HG02571 (cell line): ENCODE measurements around the gene GMNC.
"Not testable (repeated sequence)": the region's sequence is repeated elsewhere in the genome, so short reads cannot be mapped to it uniquely, and the experiment has no call there.

ENCODE experiments used
- ATAC-seq: cut with Tn5 transposase; IDR thresholded peaks from one replicate; pipeline ENCODE4 v1.9.1; 2021; ENCODE audit warnings: mild to moderate bottlenecking, moderate library complexity; ENCODE audit not compliant: unreplicated experiment

Gene GMNC, protein sequence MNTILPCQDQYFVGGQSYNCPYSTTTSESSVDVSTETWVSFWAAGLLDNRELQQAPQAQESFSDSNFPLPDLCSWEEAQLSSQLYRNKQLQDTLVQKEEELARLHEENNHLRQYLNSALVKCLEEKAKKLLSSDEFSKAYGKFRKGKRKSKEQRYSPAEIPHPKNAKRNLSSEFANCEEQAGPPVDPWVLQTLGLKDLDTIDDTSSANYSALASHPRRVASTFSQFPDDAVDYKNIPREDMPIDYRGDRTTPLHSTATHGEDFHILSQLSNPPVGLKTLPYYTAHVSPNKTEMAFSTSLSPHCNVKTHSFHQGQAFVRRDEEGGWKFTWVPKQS

DNA sequence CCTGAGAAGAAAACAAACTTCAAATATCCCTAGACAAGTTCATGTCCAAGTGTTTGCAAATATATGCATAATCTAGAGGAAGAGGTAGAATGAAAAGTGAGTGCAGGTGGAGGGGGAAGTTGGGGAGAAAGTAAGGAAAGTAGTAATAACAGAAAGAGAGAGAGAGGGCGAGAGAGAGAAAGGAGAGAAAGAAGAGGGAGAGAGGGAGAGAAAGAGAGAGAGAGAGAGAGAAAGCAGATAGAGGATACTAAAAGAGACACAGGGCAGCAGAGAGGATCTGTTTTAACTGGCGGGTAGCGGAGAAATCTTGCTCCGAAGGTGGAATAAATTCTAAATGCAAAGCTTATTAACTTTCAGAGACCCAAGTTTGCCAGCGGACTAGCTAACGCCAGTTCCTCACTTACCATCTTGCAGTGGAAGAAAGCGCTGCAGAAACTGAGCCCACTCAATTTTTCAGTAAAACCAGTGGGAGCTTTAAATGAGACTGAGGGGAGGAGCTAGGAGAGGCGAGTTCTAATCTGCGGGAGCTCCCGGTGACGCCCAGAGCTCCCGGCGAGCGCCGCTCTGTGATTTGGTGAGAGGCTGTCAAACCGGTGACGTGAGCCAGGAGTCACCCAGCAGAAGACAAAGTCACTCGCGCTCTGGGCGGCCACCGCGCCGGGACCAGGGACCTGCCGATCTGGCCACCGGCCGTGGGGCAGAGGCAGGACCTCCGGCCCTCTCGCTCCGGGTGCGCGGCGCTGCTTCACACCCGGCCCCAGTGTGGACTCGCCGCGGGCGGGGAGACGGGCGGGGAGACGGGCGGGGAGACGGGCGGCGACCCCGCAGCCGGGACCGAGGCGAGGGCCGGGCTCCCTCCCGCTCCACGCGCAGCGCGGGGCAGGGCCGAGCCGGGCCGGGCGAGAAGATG is at the start of gene GMNC:
GMNC (minus strand) TSS at position 486 of the 910 bp plus-strand sequence; CDS start at position 407, 79 bp downstream.
- peak; percentile 94 for ATAC-seq

DNA sequence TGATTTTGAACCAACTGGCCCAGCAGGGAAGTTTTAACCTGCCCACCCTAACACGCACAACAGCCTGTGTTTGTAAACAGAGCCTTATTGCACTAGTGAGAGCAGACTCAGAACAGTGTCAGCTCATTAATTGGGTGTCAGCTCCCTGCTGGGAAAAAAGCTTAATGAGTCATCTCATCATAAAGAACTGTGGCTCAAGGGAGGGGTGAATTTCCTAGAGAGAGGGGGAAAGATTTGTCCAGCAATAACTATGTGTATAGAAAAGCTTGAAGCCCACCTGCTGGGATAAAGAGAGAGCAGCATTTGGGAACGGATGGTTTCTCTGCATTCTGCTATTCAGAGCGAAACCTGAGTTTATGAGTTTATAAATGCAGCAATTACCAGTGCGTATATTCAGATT is 48.9 kb upstream of the GMNC start:
- no peak for ATAC-seq

DNA sequence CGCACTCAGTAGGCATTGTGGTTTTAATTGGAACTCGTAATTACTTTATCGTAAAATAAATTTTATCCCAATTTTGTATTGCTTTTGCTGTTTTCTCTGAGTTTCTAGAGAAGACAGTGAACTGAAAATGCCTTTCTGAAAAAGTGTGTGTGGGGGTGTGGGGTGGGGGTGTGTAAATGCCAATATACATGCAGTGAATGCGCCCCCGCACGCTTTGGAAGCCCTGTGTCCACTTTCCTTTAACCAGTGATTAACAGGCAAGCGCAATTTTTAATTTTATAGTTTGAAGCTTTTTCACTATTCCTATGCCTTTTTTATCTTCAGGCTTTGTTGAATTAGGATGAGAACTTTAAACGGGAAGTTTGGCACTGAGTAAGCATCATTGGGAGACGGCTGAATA is 47.4 kb upstream of the GMNC start:
- ATAC-seq = no peak

DNA sequence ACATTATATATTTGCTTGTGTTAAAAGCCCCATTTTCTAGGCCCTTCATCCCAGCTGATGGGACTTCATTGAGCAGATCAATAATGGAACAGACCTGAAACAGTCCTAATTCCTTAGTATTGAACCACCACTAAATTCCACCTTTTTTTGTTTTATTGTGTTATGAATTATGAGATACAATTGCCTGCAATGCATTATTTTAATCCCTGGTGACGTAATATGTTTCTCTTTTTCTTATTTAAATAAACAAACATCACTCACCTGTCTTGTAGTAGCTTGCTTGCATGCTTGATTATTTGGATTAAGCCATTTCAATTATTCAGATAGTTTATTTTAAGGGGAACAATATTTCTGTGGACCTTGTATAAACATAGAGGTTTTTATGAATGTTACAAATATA is 40.7 kb upstream of the GMNC start:
- ATAC-seq = no peak

DNA sequence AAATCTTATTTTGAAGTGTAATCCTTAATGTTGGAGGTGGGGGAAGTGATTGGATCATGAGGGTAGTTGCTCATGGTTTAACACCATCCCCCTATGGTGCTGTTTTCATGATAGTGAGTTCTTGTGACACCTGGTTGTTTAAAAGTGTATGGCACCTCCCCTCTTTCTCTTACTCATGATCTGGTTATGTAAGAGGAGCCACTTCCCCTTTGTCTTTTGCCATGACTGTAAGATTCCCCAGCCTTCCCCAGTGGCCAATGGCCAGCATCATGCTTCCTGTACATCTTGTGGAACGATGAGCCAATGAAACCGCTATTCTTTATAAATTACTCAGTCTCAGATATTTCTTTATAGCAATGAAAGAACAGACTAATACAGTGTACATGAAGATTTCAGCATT is 39.8 kb upstream of the GMNC start:
- ATAC-seq = no peak

DNA sequence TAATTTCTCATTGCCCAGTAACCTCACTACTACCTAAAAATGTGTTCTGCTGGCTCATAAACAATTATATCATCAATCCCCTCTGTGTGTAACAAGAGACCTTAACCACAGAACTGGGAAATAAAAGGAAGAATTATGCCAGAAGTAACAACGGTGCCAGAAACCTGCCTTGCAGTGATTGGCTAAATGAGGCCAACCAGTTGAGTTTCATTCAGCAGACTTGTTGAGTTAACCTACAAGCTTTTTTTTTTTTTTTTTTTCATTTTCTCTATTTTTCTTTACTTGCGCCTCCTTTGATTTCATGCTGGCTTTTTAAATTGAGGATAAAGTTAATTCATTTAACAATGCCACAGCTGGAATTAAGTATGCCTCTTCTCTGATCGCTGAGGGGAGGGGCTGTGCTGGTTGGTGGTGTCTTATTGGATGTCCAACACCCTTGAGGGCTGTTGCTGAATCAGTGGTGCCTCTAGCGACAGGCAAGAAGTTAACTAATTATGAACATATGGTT is 30.0 kb upstream of the GMNC start:
- no peak for ATAC-seq

DNA sequence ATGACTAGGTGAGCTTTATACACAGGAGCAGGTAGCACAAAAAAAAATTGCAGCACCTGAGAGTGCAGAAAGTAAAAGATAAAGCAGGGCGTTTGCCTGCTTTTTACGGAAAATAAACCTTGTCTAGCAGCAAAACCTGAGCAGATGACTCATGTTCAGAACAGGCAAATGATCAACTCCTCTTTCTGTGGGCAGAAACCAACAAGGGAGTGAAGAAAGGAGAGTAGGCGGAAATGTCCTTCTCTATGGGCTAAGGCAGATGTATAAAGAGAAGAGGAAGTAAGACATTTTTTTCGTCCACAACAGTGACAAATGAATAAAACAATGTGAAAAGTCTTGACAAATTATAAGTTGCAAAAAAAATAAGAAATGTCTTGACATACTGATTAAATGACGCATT is 24.5 kb upstream of the GMNC start:
- ATAC-seq = peak; percentile 79

DNA sequence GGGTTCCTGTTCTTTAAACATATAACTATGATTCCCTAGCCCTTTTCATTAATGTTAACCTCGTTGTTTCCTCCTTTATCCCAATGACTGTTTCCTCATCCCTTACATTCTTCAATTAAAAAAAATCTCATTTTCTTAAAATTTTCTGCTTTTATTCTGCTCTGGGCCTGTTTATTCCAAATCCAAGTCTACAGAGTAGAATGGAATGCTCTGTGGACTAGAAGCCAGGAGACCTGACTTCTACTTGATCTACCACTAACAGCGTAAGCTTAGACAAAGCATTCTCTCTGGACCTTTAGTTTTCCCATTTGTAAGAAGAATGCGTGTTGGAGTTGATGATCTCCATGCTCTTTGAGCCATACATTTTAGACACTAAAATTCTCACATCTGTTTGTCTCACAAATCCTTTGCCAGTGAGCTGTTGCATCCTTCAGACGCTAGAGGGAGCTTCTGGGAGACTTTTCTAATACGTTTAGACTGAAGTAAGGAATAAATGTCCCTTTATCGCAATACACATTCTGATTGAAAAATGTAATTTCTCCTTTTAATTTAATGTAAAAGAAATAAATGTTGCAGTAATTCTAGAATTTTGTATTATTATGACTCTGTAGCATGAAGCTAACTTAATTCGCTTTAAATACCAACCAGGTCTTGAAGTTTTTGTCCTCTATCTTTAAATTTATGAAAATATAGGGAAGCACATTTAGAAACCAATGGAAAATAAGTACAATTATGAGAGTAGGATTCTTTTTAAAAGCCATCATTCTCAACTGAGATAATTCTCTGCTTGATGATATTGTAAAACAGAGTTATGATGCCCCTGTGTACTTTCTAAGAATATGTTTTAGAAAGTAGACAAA is 21.7 kb upstream of the GMNC start:
- peak; percentile 63 for ATAC-seq

DNA sequence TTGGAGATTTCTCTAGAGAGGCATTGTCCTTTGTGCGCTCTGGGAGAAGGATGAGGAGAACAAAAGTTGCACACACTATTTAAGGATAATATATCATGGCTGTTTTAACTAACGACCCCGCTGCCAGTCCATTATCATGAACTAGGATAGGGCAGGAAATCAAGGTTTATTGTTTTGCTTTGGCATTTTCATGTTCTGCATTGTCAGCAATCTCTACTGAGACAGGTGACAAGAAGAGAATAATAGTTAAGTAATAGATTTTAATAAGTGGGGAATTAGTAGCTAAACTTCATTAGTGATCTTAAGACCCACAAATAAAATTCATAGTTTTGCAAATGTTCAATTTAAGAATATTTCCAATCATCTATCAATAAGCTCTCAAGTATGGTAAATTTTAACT is 20.6 kb upstream of the GMNC start:
- no peak for ATAC-seq

DNA sequence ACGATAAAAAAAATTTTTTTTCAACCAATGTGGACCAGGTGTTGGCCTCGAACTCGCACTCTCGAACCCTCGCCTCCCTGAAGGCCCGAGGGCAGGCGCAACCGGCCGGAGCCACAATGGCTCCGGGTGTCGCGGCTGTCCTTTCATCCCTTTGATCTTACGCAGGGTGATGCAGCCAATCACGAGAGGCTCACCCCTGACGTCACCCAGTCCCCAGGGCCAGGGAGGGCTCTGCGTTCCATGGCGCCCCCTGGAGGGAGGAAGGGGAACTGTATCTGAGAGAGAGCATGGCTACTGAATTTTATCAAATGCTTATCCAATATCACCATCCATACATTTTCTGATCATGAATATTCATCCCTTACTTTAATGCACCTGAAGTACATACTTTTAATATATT is 15.4 kb upstream of the GMNC start:
- ATAC-seq = no peak

DNA sequence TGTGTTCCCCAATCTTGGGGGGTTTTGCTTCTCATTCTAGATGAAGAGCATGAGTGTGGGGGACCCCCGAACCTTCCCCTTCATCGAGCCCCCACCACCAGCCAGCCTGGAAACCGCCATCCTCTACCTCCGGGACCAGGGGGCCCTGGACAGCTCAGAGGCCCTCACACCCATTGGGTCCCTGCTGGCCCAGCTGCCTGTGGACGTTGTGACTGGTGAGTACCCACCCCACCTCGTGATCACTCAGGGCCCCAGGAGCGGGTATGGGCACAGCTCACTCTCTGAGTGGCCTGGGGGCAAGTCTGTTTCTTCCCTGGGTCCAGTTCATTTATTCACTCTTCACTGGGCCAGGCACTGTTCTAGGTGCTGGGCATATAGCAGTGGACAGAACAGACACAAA is 13.9 kb upstream of the GMNC start:
- ATAC-seq = not testable (repeated sequence)

DNA sequence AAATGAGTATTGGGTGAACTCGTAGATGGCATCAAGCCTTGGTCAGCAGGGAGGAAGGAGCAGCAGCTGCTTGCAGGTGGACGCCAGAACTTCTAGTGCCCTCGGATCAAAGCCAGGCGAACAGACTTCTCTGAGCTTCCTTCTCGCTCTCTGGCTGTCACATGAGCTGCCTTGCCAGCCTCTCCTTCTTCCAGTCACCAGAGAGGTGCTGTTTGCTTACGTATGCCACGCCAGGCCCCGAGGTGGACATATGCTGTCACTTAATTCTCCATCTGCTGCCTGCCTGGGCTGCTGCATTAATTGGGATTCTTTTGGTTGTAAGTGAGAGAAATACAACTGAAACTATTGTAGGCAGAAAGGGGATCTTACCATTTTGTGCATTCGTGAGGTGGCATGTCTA is 12.6 kb upstream of the GMNC start:
- not testable (repeated sequence) for ATAC-seq

DNA sequence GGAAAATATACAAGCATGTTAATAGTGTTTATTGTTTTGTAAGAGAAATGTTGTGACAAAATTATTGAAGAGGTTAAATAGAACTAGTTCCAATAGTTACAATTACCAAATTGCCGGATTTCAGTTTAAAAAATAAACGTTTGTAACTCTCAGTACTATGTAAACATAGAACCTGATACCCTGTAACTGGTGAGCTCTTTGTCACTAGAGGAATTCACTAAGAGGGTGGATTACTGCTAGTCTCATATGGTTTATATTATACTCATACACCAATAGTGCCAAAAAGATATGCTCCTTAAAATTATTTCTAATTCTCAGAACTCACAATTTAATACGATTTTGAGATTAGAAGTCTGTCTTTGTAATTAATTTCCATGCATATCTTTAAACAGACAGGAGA is 7.6 kb upstream of the GMNC start:
- no peak for ATAC-seq

DNA sequence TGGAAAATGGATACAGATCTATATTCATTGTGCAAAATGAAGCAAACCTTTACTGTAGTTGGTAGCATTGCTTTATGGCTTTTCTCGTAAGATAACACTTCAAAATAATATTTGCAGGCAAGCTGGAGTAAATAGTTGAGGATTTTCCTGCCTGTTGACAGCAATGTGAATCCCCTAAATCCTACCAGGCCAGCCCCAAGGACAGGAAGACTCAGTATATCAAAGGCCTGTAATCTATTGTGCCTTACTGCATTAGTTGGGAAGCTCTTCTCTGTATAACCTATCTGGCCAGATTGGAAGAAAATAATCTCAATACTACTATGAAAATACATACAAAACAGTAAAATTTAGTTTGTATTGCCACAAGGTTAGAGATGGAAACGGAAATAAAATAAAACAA is 4.6 kb upstream of the GMNC start:
- ATAC-seq = no peak

DNA sequence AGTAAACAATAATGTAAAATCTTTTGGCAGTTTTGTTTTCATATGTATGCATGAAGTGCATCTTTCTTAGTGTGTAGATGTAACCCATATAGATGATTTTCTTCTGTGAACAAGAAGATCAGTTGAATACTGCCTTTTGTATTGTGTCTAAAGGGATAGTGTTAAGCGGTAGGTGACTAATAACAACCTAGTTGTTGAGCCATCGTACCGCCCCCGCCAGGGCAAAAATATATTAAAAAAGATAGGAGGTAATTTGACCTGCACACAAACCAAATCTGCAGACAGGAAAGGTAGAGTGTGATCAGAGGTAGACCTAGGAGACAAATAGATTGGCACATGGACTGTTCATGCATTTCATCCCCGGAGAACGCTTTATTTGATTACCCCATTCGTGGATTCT is 3.3 kb upstream of the GMNC start:
- ATAC-seq = no peak

DNA sequence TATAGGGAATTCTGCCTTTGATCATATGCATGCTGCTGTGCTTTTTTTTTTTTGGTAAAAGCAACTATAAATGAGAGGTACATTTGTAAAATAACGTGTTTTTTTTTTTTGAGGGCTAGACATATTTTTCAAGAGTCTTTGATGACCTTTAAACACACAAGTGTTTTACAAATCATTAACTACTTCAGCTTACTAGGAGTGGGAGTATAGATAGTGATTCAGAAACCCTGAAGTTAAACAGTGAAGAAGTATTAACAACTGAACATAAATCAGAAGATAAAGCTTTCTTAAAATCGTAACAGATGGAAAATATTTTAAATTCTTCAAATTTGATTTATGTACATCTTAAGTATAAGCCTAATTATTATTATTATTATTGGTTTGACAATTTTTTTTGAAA is 2.9 kb upstream of the GMNC start:
- no peak for ATAC-seq

DNA sequence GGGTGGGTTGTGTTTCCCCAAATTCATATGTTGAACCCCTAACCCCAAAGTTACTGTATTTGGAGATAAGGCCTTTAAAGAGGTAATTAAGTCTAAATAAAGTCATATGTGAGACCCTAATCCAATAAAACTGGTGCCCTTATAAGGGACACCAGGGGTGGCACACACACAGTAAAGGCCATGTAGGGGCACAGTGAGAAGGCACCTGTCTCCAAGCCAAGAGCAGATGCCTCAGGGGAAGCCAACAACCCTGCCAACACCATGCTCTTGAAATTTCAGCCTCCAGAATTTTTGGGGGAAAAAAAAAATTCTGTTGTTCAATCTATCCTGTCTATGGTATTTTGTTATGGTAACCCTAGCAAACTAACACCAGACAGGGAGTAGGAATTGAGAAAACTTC is 1.5 kb upstream of the GMNC start:
- ATAC-seq = no peak

DNA sequence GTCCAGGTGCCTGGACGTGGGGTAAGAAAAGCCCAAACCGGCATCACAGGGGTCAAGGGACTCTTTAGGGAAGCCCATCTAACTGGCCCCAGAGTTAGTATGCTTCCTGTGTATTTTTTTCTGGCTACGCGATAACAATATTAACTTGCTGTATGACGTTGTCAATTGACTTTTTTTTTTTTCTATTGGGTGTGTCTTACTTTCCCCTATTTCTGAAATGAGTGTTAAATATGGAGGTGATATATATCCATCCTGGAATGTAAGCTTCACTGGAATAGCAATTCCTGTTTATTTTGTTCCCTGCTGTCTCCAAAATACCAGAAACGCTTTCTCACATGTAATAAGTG is 598 bp upstream of the GMNC start:
- no peak for ATAC-seq

DNA sequence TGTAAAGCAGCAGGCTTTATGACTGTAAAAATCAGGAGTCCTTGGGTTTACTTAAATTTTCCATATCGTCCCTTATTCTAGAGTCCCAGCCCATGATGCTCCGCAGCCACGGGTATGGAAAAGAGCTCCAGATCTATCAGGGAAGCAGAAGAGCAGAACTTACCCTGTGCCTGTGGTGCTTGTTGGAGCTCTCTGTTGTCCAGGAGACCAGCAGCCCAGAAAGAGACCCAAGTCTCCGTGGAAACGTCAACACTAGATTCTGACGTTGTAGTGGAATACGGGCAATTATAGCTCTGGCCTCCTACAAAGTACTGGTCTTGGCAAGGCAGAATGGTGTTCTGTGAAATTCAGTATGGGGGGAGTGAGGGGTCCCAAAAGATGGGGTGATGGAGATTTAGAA is 2.0 kb downstream of the GMNC start:
- ATAC-seq = no peak

DNA sequence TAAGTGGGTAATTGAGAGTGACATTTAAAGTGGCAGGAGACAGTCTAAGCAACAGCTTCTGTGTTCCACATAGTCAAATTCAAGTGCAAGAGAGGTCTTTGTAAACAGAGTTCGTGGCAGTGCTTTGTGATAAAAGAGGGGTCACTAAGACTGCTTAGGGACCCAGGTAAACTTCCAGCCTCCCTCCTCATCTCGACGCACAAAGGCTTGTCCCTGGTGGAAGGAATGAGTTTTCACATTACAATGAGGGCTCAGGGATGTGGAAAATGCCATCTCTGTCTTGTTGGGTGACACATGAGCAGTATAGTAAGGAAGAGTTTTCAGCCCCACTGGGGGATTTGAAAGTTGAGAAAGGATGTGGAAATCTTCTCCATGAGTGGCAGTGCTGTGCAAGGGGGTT is 7.3 kb downstream of the GMNC start:
- ATAC-seq = no peak

DNA sequence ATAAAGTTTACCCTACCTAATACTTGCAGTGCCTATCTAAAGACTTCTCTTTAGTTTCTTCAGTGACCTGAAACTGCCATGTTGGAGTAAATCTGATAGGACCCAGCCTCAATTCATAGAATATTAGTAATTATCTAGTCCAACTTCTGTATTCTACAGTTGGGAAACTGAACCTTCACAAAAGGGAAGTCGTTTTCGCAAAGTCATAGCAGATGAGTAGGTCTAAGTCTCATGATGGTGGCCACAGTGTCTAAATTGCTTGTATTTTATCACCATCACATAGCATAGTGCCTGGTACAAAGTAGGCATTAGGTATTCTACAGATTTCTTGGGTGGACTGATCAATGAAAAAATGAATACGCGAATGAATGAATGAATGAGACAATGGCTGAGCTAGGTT is 8.4 kb downstream of the GMNC start:
- ATAC-seq = no peak
